GM23248 (cell line): ENCODE data around the gene METTL25.

Experiments
- EZH2 ChIP-seq: fragments of 200-600 bp; sonication (generic); IDR thresholded peaks from 2 replicates; pipeline ENCODE4 v1.6.1; 2018; ENCODE audit warnings: antibody characterized with exemption, mild to moderate bottlenecking; ENCODE audit not compliant: insufficient read depth, poor library complexity, severe bottlenecking
- EZH2phosphoT487 ChIP-seq: fragments of 200-600 bp; sonication (generic); IDR thresholded peaks from 2 replicates; pipeline ENCODE4 v1.6.1; 2018; ENCODE audit warnings: antibody characterized with exemption, moderate library complexity, mild to moderate bottlenecking, low read depth; ENCODE audit not compliant: insufficient read depth

GRCh38 chr12:82436354-82436753 is 78.0 kb downstream of the METTL25 start:
- TF ChIP-seq EZH2phosphoT487 (no peak), EZH2 (no peak)
